Fibroblast of pulmonary artery (primary cell): ENCODE measurements around the gene CARM1.

ENCODE experiments used
- DNase-seq: peaks from one replicate; pipeline ENCODE4 v3.0.0-alpha.2; 2010; ENCODE audit warnings: low read depth
- H3K4me3 ChIP-seq: replicated peaks from 2 replicates; pipeline ENCODE4 v1.5.1; 2011; ENCODE audit warnings: low read depth, mild to moderate bottlenecking, control low read depth, low read length, moderate library complexity
- CTCF ChIP-seq: IDR thresholded peaks from 2 replicates; pipeline ENCODE4 v1.5.1; 2011; ENCODE audit warnings: mild to moderate bottlenecking, control low read depth, low read length, inconsistent platforms; ENCODE audit errors: missing control alignments

Gene CARM1

DNA sequence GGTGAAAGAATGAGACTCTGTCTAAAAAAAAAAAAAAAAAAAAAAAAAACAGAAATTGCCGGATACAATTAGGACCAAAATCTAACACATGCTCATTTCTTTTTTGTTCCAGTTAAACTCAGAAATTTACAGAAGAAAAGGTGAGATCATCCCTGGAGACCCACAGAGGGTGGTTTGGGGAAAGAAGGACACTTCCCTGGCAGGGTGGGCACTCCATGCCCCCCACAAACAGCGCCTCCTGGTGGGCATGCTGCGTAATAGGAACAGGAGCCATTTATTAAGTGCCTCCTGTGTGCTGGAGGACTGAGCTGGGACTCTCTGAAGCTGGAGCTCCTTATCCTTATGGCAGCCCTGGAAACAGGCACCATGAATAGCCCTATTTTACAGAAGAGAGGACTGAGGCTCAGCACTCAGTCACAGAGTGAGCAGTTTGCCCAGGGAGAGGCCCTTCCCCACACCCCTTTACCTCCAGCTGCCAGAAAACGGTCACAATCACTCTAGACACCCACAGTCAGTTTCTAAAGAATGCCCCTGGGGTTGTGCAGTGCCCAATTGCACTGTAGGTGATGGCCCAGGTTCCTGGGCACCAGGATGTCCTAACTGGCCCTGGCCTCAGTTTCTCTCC, 13.0 kb upstream of the CARM1 start:
- H3K4me3 ChIP-seq: no peak overlapping the region
- peak; percentile 91 for TF ChIP-seq CTCF
- peak; percentile 47 for DNase-seq

GRCh38 chr19:10861103-10861651, 10.2 kb upstream of the CARM1 start:
- no peak overlapping the region for H3K4me3 ChIP-seq
- peak; percentile 43 for DNase-seq
- TF ChIP-seq CTCF: peak; percentile 54

- no peak for TF ChIP-seq CTCF
- H3K4me3 ChIP-seq: no peak overlapping the region
- DNase-seq: no peak
Measured at GRCh38 chr19:10862561-10863106, 8.7 kb upstream of the CARM1 start.

- no peak for TF ChIP-seq CTCF
- H3K4me3 ChIP-seq: no peak overlapping the region
- DNase-seq: no peak
Measured at GRCh38 chr19:10863107-10863717, 8.1 kb upstream of the CARM1 start.

DNA sequence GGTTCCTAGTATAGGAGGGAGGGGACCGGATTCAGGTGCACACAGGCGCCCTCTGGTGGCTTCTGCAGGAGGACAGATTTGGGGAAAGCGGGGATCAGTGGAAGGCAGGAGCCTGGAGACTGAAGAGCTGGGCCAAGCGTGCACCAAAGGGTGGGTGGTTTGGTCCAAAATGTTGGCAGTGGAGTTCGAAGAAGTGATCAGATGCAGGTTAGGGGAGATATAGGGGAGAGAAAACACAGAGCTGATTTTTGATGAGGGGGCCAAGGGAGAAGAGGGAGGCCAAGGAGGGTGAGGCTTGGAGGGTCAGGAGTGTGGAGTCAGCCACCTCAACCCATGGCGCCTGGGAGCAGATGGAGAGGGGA, 6.8 kb upstream of the CARM1 start:
- TF ChIP-seq CTCF: peak; percentile 98
- DNase-seq: peak; percentile 79
- H3K4me3 ChIP-seq: no peak overlapping the region

DNA sequence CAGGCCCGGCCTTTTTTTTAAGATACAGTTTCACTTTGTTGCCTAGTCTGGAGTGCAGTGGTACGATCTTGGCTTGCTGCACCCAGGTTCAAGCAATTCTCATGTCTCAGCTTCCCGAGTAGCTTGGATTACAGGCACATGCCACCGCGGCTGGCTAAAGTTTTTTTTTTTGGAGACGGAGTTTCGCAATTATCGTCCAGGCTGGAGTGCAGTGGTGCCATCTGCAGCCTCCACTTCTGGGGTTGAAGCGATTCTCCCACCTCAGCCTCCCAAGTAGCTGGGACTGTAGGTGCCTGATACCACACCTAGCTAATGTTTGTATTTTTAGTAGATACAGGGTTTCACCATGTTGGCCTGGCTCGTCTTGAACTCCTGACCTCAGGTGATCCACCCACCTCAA, 4.9 kb upstream of the CARM1 start:
- no peak for TF ChIP-seq CTCF
- H3K4me3 ChIP-seq: no peak overlapping the region

More for the DNA sequence above, 4.9 kb upstream of the CARM1 start:
- DNase-seq: no peak
